ENCODE data around the gene ANKH.

ANKH gene

DNA sequence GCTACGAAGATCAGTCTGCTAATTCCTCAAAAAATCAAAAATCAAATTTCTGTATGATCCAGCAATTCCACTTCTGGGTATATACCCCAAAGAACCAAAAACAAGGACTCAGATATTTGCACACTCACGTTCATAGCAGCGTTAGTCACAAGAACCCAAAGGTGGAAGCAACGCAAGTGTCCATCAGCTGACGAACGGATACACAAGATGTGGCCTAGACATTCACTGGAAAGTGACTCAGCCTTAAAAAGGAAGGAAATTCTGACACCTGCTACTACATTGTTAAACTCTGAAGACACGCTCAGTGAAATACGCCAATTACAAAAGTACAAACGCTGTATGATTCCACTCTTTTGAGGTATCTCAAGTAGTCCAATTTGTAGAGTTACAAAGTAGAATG lies 113.7 kb downstream of the ANKH start:
- DNase-seq: no peak

GRCh38 chr5:14756478-14756877 lies 115.1 kb downstream of the ANKH start:
- no peak for DNase-seq

- DNase-seq: no peak
Observed at GRCh38 chr5:14753947-14754346, 117.6 kb downstream of the ANKH start.

DNA sequence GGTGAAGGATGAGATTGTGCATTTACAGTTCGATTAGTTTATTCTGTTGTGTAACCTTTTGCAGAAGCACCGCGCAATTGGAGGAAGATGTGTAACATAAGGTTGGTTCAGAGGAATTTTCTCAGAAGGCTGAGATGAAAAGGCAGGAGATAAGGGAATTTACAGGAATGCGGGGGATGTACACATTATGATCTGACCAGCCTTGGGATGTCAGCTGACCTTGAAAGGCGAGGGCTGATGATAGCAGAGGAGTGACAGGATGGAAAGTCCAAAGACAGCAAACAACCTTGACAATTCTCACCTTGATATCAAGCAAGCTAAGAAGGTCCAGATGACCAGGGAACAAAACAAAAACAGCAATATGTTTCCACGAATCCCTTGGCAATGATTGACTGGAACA lies 118.3 kb downstream of the ANKH start:
- DNase-seq: no peak

GRCh38 chr5:14752497-14753071 lies 119.0 kb downstream of the ANKH start:
- DNase-seq: no peak

GRCh38 chr5:14750712-14751111 lies 120.9 kb downstream of the ANKH start:
- no peak for DNase-seq

GRCh38 chr5:14749579-14750101 lies 121.9 kb downstream of the ANKH start:
- DNase-seq: peak; percentile 13

- DNase-seq: no peak
Observed at GRCh38 chr5:14748180-14748900, 123.2 kb downstream of the ANKH start.

GRCh38 chr5:14745753-14746152 lies 125.8 kb downstream of the ANKH start:
- DNase-seq: no peak

GRCh38 chr5:14745188-14745563 lies 126.4 kb downstream of the ANKH start:
- no peak for DNase-seq

GRCh38 chr5:14744296-14745187 lies 127.0 kb downstream of the ANKH start:
- no peak for DNase-seq

GRCh38 chr5:14743601-14744295 lies 127.8 kb downstream of the ANKH start:
- peak; percentile 52 for DNase-seq

GRCh38 chr5:14742498-14742897 lies 129.1 kb downstream of the ANKH start:
- DNase-seq: no peak

DNA sequence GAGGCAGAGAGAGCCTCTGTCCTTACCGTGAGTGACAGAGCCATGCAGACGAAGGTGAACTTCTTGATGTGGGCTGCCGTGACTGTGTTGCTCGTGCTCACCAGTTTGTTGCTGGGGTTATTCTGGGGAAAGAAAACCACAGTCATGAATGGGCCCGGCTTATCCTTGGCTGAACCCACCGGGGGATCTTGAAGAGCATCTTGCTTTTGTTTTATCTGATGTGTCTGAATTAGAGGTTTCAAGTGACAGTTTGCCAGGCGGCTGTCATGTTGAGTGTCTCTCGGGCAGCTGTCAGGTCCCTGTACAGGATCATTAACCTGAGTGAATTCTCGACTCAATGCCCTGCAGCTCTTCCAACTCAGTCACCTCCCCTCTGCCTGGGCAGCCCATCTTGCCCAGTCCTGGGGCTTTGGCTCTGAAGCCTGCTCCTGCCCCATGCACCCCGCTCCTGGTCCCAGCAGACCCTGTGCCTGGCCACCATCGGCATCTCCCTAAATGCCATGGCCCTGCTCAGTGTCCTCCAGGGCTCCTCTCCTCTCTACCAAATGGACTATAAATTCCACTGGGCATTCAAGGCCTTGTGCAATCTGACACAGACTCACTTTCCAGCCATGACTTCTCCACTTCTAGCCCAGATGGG lies 129.7 kb downstream of the ANKH start:
- no peak for DNase-seq

- DNase-seq: no peak
Observed at GRCh38 chr5:14741131-14741530, 130.4 kb downstream of the ANKH start.

- no peak for DNase-seq
Observed at GRCh38 chr5:14739981-14740380, 131.6 kb downstream of the ANKH start.

GRCh38 chr5:14739538-14739937 lies 132.0 kb downstream of the ANKH start:
- peak; percentile 34 for DNase-seq

GRCh38 chr5:14738050-14738449 lies 133.5 kb downstream of the ANKH start:
- no peak for DNase-seq

DNA sequence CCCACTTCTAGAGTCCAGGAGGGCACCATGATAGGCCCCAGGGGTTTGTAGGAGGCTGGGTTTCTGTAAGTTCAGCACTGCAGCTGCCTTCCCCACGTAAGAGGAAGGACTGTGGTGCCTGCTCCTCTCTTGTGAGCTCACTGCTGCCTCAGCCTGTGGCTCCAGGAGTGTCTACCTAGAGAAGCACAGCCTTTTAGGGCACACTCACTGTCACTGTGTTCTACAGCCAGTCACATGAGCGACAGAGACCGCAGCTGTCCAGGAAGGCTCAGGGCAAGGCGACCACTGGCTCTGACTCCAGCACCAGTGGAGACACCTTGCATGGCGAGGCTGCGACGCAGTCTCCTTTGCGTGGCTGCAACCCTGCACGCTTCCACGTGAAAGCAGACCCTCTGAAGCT lies 134.3 kb downstream of the ANKH start:
- no peak for DNase-seq

DNA sequence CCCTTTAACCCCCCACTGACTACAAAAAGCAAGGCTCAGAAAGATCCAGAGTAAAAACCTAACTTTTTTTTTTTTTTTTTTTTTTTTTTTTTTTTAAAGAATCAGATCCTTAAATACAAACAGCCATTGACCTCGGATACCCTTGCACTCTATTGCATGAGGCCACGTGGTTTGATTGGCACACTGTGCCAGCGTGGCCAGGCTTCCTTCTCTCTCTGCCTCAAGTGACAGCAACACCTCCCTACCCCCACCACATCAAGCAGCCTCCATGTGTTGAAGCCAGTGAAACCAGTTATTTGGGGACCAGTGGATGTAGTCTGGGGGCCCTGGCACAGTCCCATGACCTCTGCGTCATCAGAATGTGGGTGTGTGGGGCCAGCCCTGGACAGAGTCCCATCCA lies 135.6 kb downstream of the ANKH start:
- no peak for DNase-seq

GRCh38 chr5:14734396-14734795 lies 137.2 kb downstream of the ANKH start:
- no peak for DNase-seq

DNA sequence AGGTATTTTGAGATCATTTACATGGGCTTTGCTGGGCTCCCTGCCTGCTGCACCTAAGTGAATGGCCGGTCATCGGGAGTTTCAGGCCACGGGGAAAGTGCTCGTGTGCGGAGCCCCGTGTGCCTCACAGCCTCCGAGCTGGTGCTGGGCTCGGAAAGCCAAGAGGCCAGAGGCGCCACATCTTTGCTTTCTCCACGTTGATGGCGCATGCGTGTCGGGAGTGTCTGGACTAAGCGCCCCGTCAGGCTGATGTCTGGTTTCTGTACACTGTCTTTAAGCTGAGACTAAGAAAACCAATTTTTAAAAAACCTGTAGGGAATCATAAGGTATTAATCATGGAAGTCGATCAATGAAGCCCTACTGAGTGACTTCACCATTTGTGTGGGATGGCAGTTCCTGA lies 137.9 kb downstream of the ANKH start:
- no peak for DNase-seq

GRCh38 chr5:14732991-14733390 lies 138.6 kb downstream of the ANKH start:
- DNase-seq: no peak

All from fibroblast of skin of right quadriceps (primary cell).